ENCODE measurements around the gene KAT8. TPM values are rescaled to one million over a fixed set of nuclear protein-coding genes. Genes with fewer than 3 reads are reported as not detected.

The KAT8 gene
- total RNA-seq, 2 experiments from 2014 or later: 66.5 to 72.9 TPM

- ATAC-seq (ENCODE audit: low read depth) (no peak), DNase-seq (no peak)
- peak overlapping the region; percentile 88 for H3K4me3 Mint-ChIP-seq
- H3K4me1 Mint-ChIP-seq: peaks cover 14% of the 10 kb centered on the region
- no peaks in the 10 kb centered on the region for H3K9me3 Mint-ChIP-seq
- POLR2A ChIA-PET: interaction anchor here (0.7 to 3.1 kb wide), 3 partner anchors 11 to 469 kb away, joined by 4 to 15 read pairs (median 5); partner anchors contain the start of genes FUS and KAT8
- no peak overlapping the region for H3K27ac Mint-ChIP-seq
- peaks cover 12% of the 10 kb centered on the region for H3K36me3 Mint-ChIP-seq
- H3K27me3 Mint-ChIP-seq: no peaks in the 10 kb centered on the region
Measured at GRCh38 chr16:31106509-31107464, 10.7 kb upstream of the KAT8 start.

- Mint-ChIP-seq H3K36me3 (peaks cover 13% of the 10 kb centered on the region), H3K27ac (peak overlapping the region; percentile 87), H3K4me3 (peak overlapping the region; percentile 88), H3K27me3 (no peaks in the 10 kb centered on the region), H3K4me1 (peaks cover 14% of the 10 kb centered on the region), H3K9me3 (no peaks in the 10 kb centered on the region)
- POLR2A ChIA-PET: interaction anchor here (0.7 to 3.1 kb wide), 4 partner anchors 10 to 470 kb away, joined by 3 to 15 read pairs (median 4); partner anchors contain the start of gene KAT8
- ATAC-seq (ENCODE audit: low read depth) (no peak), DNase-seq (no peak)
Measured at GRCh38 chr16:31107465-31107867, 10.0 kb upstream of the KAT8 start.

- Mint-ChIP-seq H3K9me3 (no peaks in the 10 kb centered on the region), H3K4me1 (peaks cover 14% of the 10 kb centered on the region), H3K4me3 (peak within 1 kb of the TSS; percentile 88), H3K36me3 (peaks cover 13% of the 10 kb centered on the region), H3K27ac (peak within 1 kb of the TSS; percentile 87), H3K27me3 (no peaks in the 10 kb centered on the region)
- POLR2A ChIA-PET: interaction anchor here (1.3 to 3.1 kb wide), 3 partner anchors 9 to 34 kb away, joined by 3 to 15 read pairs (median 3); partner anchors contain the start of gene KAT8
- DNase-seq: peak; percentile 85
- peak; percentile 86 for ATAC-seq (ENCODE audit: low read depth)
Measured at GRCh38 chr16:31108035-31108793, 9.2 kb upstream of the KAT8 start, which contains the start of gene BCKDK. Gene BCKDK (plus strand): TSS chr16:31108386. CDS start chr16:31109224, 838 bp downstream.

GRCh38 chr16:31108794-31109558, 8.5 kb upstream of the KAT8 start:
- Mint-ChIP-seq H3K9me3 (no peaks in the 10 kb centered on the region), H3K4me3 (peak overlapping the region; percentile 82), H3K4me1 (peaks cover 16% of the 10 kb centered on the region), H3K27ac (peak overlapping the region; percentile 73), H3K36me3 (peaks cover 13% of the 10 kb centered on the region), H3K27me3 (no peaks in the 10 kb centered on the region)
- ATAC-seq (ENCODE audit: low read depth) (peak; percentile 4), DNase-seq (no peak)
- POLR2A ChIA-PET: interaction anchor here (1.3 to 3.1 kb wide), 3 partner anchors 9 to 33 kb away, joined by 3 to 15 read pairs (median 3); partner anchors contain the start of gene KAT8

GRCh38 chr16:31109622-31110021, 7.8 kb upstream of the KAT8 start:
- ATAC-seq (ENCODE audit: low read depth): no peak
- H3K27ac Mint-ChIP-seq: peak overlapping the region; percentile 70

GRCh38 chr16:31110106-31111034, 7.1 kb upstream of the KAT8 start:
- Mint-ChIP-seq H3K4me1 (peaks cover 18% of the 10 kb centered on the region), H3K27ac (peak overlapping the region; percentile 8)

More at GRCh38 chr16:31109622-31110021, 7.8 kb upstream of the KAT8 start:
- peaks cover 13% of the 10 kb centered on the region for H3K36me3 Mint-ChIP-seq
- H3K4me1 Mint-ChIP-seq: peaks cover 16% of the 10 kb centered on the region
- POLR2A ChIA-PET: no interaction called here
- no peaks in the 10 kb centered on the region for H3K27me3 Mint-ChIP-seq
- peak overlapping the region; percentile 80 for H3K4me3 Mint-ChIP-seq
- DNase-seq: no peak
- H3K9me3 Mint-ChIP-seq: no peaks in the 10 kb centered on the region

GRCh38 chr16:31111881-31112466, 5.5 kb upstream of the KAT8 start:
- Mint-ChIP-seq H3K4me3 (no peak overlapping the region), H3K9me3 (no peaks in the 10 kb centered on the region), H3K27me3 (no peaks in the 10 kb centered on the region), H3K27ac (no peak overlapping the region), H3K4me1 (peaks cover 14% of the 10 kb centered on the region), H3K36me3 (peaks cover 13% of the 10 kb centered on the region)
- POLR2A ChIA-PET: interaction anchor here (0.6 kb wide), 1 partner anchor 148 kb away, joined by 3 read pairs; no protein-coding TSS in a partner anchor
- ATAC-seq (ENCODE audit: low read depth) (no peak), DNase-seq (no peak)

More at GRCh38 chr16:31110106-31111034, 7.1 kb upstream of the KAT8 start:
- H3K9me3 Mint-ChIP-seq: no peaks in the 10 kb centered on the region
- POLR2A ChIA-PET: no interaction called here
- H3K27me3 Mint-ChIP-seq: no peaks in the 10 kb centered on the region
- DNase-seq: no peak
- peak overlapping the region; percentile 20 for H3K4me3 Mint-ChIP-seq
- peaks cover 13% of the 10 kb centered on the region for H3K36me3 Mint-ChIP-seq
- no peak for ATAC-seq (ENCODE audit: low read depth)

- H3K4me1 Mint-ChIP-seq: peaks cover 10% of the 10 kb centered on the region
- H3K27me3 Mint-ChIP-seq: no peaks in the 10 kb centered on the region
- no peak overlapping the region for H3K27ac Mint-ChIP-seq
- POLR2A ChIA-PET: no interaction called here
- H3K4me3 Mint-ChIP-seq: no peak overlapping the region
- no peak for ATAC-seq (ENCODE audit: low read depth)
- no peak for DNase-seq
- no peaks in the 10 kb centered on the region for H3K9me3 Mint-ChIP-seq
- peaks cover 13% of the 10 kb centered on the region for H3K36me3 Mint-ChIP-seq
Measured at GRCh38 chr16:31112711-31113110, 4.8 kb upstream of the KAT8 start.

- Mint-ChIP-seq H3K9me3 (no peaks in the 10 kb centered on the region), H3K27ac (peak overlapping the region; percentile 64), H3K27me3 (no peaks in the 10 kb centered on the region), H3K4me3 (no peak overlapping the region), H3K4me1 (peaks cover 9% of the 10 kb centered on the region), H3K36me3 (peaks cover 13% of the 10 kb centered on the region)
- ATAC-seq (ENCODE audit: low read depth): no peak
- POLR2A ChIA-PET: no interaction called here
- no peak for DNase-seq
Measured at GRCh38 chr16:31113121-31114120, 4.0 kb upstream of the KAT8 start.

- ATAC-seq (ENCODE audit: low read depth) (no peak), DNase-seq (no peak)
- H3K27ac Mint-ChIP-seq: peak overlapping the region; percentile 25
- H3K4me3 Mint-ChIP-seq: no peak overlapping the region
- peaks cover 13% of the 10 kb centered on the region for H3K36me3 Mint-ChIP-seq
- POLR2A ChIA-PET: no interaction called here
- H3K4me1 Mint-ChIP-seq: peaks cover 13% of the 10 kb centered on the region
- no peaks in the 10 kb centered on the region for H3K9me3 Mint-ChIP-seq
- no peaks in the 10 kb centered on the region for H3K27me3 Mint-ChIP-seq
Measured at GRCh38 chr16:31114468-31114867, 3.0 kb upstream of the KAT8 start.

Measured in activated naive CD8-positive, alpha-beta T cell treated with anti-CD3 and anti-CD28 coated beads, Interleukin-2, amount 10 ng/mL, durations not matched to agents 7 days and 5 days (primary cell).